ENCODE measurements around the gene ANO7.

The ANO7 gene

GRCh38 chr2:241188361-241189092 lies at the start of gene ANO7:
ANO7 (plus strand) TSS chr2:241188677; CDS start chr2:241190064, 1,387 bp downstream.
- no peak for DNase-seq

GRCh38 chr2:241139531-241140444 lies 48.7 kb upstream of the ANO7 start:
- DNase-seq = no peak

- DNase-seq = no peak
Measured at GRCh38 chr2:241140445-241140840, 48.0 kb upstream of the ANO7 start.

- no peak for DNase-seq
Measured at GRCh38 chr2:241141214-241141770, 47.2 kb upstream of the ANO7 start.

- no peak for DNase-seq
Measured at GRCh38 chr2:241142063-241142462, 46.4 kb upstream of the ANO7 start.

DNA sequence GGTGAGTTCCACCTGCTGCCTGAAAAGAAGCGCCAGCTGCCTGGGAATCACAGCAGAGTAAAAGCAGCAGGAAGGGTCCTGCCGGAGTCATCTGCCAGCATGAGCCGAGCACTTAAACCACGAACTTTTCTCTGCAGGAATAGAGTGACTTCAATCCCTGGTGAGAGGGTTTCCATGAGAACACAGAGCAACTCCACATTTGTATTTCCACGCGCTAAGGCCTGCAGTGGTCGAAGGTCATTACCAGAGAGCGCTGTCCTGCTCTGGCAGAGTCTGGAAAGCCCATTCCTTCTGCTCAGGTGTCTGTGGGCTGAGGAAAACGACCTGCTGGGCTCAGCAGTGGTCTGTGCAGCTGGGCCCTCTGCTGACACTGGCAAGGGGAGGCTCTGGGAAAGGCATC lies 45.9 kb upstream of the ANO7 start:
- no peak for DNase-seq

- DNase-seq = no peak
Measured at GRCh38 chr2:241146286-241146685, 42.2 kb upstream of the ANO7 start.

GRCh38 chr2:241147336-241147735 lies 41.1 kb upstream of the ANO7 start:
- DNase-seq = no peak

DNA sequence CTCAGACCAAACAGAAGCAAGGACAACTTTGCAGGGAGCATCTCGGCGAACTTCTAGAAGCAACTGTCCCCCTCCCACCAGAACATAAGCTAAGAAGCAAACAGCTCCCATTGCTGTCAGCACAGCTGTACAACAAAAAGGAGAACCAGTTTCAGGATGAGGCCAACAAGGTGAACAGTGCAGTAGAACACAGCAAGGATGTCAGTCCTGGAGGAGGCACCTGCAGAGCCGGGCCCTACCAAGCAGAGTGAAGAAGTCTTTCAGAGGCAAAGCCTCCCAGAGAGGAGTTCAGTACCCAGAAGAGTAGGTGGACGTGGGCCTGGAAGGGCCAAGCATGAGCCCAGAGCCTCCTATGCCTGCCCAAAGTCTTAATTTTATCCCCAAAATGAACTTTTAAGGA lies 40.2 kb upstream of the ANO7 start:
- DNase-seq = no peak

GRCh38 chr2:241148891-241149674 lies 39.4 kb upstream of the ANO7 start, which contains the start of gene PASK:
PASK (minus strand) TSS chr2:241149472; CDS start chr2:241143032, 6,440 bp downstream.
- peak; percentile 92 for DNase-seq

GRCh38 chr2:241149675-241149924 lies 38.9 kb upstream of the ANO7 start:
- no peak for DNase-seq

GRCh38 chr2:241149925-241150659 lies 38.4 kb upstream of the ANO7 start, which contains the start of gene PPP1R7:
PPP1R7 (plus strand) TSS chr2:241150467; CDS start chr2:241150496, 29 bp downstream.
- peak; percentile 92 for DNase-seq

DNA sequence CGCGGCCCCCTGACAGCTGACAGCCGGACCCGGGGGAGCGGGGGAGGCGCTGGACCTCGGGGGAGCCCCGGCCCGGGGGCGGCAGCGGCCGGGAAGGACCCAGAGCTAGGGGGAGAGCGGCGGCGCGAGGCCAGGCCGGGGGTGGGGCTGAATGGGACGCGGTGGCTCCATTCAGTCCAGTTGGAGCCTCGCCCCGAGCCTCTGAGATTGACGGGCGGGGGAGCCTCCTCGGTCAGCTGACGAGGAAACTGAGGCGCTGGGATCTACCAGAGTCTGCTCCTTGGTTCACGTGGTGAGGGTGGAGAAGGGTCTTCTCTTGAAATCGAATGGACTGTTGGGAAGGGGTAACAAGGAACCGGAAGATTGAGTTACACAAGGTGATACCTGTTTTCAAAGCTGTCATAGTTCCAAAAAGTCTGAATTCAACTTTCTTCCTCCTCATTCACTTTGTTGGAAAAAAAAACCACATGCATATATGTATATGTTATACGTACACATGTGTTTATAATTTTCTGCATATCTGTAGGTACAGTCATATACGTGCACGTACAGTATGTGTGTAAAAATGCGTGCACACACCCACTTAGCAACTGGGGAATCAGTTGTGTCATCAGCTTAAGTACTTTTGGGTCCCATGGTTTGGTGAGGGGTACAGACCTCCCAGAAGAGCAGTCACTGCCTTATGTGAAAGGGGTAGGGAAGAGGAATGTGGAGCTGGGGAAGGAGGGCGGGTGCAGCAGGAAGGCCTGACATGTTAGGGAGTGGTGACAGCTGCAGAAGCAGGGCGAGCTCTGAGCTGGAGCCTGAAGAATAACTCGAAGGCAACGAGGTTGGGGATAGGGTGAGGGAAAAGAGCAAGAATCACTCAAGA lies 37.6 kb upstream of the ANO7 start:
- DNase-seq = peak; percentile 43

- DNase-seq = no peak
Measured at GRCh38 chr2:241151934-241152660, 36.4 kb upstream of the ANO7 start.

- DNase-seq = peak; percentile 28
Measured at GRCh38 chr2:241153616-241154015, 34.9 kb upstream of the ANO7 start.

DNA sequence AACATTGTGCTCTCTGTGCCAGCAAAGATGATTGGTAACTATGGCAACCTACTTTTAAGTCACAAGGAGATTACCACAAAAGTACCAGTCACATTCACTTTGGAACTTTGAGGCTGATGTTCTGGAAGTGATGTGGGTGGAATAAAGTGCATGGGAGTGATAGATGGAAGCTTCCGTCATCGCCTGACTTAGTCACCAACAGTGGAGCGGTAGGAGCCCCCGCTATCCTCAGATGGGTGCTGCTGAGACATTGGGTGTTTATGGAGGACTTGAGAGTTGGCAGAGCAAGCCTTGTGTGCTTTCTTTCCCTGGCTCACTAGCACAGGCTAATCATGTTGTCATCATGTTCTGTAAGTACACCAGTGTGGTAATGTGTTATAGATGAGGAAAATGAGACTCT lies 33.6 kb upstream of the ANO7 start:
- DNase-seq = peak; percentile 77

GRCh38 chr2:241155936-241156335 lies 32.5 kb upstream of the ANO7 start:
- no peak for DNase-seq

DNA sequence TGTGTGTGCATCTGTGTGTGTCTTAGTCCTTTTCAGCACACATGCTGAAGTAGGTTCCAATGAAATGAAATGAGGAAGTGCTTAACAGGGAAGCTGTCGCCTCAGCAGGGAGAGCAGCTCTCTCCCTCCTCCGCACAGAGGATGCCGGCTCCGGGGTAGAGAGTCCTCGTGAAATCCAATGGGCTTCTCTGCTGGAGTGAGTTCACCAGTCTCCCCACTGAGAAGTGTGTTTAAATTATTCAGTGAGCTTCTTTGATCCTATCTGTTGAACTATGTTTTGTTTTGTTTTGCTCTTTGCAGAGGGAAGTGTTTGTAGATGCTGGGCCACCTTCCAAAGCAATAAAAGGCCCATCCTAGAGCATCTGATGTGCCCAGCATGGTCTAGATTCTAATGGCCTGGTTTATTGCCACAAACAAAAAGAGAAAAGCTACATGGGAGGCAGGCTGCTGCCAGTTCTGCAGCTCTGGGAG lies 31.5 kb upstream of the ANO7 start:
- DNase-seq = no peak

DNA sequence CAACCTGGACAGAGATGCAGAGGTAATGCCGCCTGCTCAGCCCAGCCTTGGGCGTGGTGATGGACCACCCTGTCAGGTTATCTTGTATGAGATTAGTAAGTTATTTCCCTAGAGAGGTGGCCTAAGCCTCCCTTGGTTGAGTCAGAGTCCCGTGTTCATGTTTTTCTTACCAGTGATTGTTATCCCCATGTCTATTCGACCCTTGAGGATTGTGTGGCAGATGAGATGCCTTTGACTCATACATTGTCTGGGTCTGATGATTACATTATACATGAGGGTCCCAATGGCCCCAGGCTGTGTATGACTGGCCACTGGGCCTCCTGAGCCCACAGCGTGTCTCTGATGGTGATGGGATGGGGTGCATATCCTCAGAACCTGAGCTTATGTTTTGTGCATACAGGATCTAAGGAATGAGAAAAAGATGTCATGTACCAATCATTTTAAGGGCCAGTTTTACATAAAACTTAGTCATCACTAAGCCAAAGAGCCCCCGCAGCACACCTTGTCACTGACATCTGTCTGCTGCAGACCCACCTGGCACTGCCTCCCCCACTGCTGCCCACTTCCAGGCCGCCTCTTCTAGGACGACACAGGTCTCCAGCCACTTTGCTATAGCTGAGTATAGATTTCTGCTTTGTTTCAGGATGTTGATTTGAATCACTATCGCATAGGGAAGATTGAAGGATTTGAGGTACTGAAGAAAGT lies 30.5 kb upstream of the ANO7 start:
- DNase-seq = peak; percentile 58

- no peak for DNase-seq
Measured at GRCh38 chr2:241158546-241158900, 30.0 kb upstream of the ANO7 start.
